Measurements from ENCODE around the gene AP3D1.
"Not testable (repeated sequence)": the region's sequence is repeated elsewhere in the genome, so short reads cannot be mapped to it uniquely, and the experiment has no call there.

Gene AP3D1

DNA sequence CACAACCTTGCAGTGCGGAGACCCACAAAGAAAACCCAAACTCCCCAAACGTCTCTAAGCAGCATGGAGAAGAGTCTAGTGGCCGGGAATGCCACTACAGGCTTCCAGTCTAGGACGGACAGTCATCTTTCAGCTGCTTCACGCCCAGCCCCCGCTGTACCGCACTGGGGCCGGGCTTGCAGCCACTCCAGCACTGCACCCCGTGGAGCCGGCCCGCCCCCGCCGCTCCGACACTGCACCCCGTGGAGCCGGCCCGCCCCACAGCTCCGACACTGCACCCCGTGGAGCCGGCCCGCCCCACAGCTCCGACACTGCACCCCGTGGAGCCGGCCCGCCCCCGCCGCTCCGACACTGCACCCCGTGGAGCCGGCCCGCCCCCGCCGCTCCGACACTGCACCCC is 23.1 kb downstream of the AP3D1 start:
- not testable (repeated sequence) for DNase-seq (ENCODE audit: low spot score)

DNA sequence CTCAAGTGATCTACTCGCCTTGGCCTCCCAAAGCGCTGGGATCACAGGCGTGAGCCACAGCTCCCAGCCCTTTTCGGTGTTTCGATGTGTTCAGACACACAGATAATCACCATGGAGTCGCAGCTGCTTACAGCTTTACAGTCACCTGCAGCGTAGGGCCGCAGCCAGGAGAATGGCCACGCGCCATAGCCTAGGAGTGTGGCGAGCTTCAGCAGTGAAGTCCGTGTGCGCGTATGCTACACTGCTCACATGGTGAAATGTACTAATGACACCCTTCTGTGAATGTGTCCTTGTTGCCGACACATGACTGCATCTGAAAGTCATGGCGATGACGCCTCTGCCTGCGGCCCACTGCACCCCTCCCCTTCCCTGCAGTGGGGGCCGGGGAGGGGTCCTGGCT is 23.6 kb downstream of the AP3D1 start:
- no peak for DNase-seq (ENCODE audit: low spot score)

DNA sequence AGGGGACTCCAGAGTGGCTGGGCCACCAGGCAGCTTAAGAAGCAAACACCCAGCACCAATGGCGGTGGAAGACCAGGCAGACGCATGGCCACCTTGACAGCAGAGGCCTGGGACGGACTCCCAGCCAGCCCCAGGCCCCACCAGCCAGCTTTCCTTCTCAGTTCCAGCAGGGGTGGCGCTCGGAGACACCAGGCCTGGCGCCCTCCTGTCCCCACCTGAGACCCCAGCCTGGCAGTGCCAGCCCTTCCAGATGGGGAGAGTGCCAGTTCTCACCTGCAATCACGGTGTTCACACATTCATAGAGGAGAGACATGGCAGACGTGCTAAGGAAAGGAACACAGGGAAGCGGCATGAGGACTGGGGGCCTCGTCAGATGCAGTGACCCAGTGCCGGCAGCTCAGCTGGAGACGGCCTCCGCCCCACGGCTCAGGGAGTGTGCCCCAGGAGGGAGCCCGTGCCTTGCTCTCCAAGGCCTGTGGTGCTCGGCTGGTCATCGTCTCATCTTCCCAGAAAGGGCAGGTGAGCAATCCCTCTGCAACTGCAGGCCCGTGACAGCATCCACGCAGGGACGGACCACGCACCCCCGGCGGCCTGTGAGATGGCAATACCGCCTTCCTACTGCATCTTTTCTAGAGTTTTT is 24.4 kb downstream of the AP3D1 start:
- no peak for DNase-seq (ENCODE audit: low spot score)

DNA sequence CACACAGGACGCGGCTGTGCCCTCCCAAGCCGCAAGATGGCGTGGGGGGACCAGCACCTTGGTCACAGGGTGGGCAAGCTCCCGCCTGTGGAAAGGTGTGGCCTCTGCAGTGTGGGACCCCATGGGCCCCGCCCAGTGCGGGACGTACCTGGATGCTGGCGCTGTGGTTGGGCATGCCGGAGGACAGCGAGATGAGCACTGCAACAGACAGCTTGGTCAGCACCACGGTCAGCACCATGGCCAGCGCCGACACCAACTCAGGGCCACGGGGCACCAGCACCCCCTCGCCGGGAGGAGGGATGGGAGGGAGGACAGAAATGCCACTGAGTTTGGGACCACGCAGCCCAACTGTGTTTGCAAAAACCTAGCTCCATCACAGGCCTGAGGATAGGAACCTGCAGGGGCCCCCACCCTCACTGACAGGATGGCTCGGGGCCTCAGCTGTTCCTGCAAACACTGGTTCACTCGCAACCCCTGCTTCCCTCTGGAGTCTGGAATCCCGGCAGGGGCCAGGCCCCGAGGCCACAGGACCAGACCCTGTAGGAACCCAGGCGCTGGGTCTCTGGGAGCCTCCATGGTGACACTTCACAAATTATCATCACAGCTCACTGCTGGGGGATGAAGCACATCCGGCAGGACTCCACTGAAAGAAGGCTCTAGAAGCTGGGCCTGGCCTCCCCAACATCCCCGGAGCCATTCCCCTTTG is 27.5 kb downstream of the AP3D1 start:
- no peak for DNase-seq (ENCODE audit: low spot score)

DNA sequence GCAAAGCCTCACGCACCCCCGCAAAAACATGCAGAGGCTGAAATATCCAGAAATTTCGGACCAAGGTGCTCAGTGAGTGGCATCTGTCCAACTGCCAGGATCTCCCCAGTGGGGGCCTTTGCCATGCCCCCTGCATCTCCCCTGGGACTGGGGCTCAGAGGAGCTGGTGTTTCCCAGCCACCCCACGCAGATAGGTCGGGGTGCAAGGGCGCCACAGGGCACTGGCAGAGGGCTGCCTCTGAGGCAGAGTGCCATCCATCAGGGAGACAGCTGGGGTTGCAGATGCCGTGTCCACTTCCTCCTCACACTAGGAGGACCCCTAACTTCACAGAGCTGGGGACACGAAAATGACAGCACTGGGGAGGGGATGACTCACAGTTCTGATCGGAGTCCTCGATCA is 28.4 kb downstream of the AP3D1 start:
- DNase-seq (ENCODE audit: low spot score), result no peak

DNA sequence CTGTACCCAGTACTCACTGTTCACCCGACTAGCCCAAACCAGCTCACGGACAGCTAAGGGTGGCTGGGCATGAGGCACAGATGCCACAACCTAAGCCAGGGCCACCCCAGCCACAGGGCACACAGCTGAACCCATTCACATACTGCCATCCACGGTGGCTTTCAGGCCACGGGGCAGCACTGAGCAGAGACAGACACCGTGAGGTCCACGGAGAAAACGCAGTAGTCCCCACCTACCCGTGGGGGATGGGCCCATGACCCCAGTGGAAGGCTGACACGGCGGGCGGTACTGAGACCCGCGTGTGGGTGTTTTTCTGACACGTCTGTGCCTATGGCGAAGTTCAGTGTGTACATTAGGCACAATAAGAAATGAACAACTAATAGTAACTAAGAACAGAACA is 29.1 kb downstream of the AP3D1 start:
- no peak for DNase-seq (ENCODE audit: low spot score)

DNA sequence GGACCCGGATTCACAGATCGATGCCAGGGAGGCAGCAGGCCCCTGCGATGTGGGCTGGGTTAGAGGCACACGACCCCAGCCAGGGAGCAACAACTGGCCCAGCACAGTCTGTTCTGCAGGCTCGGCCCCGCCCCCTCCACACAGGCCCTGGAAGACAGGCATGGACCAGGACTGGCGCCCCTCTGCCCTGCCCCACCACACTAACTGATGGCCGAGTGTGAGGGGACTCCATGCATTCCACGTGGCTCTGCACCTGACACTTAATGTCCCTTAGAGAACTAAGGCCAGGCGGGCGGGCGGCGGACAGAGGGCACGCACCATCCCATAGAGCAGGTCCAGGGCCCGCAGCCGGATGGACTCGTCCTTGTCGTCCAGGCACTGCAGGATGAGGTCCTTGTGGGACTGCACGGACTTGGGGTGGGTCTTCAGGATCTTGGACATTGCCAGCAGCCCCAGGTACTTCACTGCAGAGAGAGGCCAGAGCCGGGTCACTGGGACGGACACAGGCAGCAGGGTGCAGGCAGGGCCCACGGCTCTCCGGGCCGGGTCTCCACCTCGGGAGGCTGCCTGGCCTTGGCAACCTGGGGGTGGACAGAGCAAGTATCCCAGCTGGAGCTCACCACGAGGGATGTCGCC is 29.8 kb downstream of the AP3D1 start:
- DNase-seq (ENCODE audit: low spot score), result no peak

DNA sequence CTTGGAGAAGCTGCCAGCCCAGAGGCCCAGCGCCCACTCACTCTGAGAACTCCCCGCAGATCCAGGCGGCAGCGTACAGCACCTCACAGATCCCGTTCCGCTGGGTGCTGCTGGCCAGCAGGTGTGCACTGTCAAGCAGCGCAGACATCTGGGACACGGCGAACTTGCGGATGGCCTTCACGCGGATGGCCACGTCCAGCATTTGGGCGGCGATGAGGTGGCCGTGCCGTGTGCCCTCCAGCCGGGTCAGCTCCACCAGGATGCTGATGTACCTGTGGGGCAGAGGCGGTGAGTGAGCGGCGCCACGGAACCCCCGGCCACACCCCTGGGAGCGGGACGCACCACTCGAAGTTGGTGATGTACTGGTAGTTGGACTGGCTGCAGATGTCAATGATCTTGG is 30.5 kb downstream of the AP3D1 start:
- no peak for DNase-seq (ENCODE audit: low spot score)

DNA sequence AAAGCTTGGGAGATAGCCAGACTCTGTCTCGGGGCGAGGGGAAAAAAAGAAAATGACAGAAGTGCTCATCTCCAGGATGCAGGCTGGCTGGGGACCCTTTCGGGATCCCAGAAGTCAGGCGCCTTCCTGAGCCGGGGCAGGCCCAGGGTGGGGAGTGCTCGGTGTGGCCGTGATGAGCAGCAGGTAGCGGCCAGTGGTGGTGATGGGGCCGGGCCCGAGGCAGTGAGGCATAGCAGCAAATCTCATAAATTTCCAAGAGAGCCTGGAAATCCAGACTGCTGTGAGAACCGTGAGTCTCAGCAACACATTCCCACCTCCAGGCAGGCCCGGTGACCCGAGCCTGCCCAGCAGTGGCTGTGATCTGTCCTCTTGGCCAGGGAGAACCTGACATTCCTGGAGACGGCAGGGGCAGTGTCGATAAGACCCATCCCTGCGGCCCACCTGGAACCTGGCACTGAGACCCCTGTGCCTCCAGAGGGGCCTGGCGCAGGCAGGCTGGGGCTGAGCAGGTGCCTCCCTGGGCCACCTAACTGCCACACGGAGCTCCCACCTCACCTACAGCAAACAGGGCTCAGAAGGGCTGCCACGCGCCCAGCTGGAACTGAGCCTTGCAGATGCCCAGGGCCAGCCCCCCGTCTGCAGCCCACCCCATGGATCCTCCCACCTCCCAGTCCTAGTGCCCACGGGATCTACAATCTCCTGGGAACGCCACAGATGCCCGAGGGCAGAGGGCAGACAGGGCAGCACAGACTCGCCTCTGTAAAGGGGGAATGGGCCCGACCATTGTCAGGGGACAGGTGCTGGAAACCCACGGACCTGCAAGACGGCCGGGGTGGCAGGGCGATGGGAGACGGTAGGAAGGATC is 31.2 kb downstream of the AP3D1 start:
- DNase-seq (ENCODE audit: low spot score), result no peak

DNA sequence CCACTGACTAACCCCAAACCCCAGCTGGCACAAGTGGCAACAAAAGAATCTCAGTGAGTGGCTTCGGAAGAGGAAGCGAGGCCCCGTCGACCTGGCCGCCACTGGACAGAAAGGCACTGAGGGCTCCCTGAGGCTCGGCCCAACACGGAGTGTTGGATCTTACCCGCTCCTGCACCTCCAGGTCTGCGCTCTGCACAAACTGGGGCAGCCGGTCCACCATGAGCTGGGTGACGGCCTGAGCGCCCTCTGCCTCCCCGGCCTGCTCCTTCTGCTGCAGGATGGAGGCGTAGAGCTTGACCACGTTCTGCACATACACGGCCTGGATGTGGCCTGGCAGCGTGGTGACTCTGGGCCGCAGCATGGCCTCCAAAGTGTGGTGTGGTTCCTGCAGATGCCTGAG is 32.9 kb downstream of the AP3D1 start:
- DNase-seq (ENCODE audit: low spot score), result no peak

DNA sequence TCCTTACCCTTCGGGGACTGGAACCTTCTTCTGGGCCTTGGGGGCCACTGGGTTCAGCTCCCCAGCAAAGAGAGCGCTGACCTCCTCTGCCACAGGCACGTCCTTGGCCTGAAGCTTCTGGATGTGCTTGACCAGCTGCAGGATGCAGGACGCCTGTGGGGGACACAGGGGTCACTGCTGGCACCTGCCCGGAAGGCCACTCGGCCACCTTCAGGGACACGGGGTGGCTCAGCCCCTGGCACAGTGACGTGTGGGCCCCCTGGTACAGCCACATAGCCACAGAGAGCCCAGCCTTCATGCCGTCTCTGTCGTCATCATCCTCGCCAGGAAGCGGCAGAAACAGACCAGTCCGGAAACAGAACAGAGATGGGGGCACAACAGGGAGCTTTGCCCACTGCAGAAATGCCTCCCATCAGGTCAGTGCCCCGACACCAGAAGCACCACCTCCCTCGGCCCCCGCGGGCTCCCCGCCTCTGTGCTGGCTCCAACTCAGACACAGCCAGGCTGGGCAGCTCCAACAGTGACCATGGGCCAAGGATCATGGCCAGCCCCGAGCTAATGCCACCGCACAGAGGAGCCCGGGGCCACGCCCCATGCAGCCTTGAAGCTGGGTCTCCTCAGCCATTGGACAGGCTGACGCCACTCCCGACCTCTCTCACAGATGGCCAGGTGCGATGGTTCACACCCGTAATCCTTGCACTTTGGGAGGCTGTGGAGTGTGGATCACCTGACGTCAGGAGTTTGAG is 34.0 kb downstream of the AP3D1 start:
- DNase-seq (ENCODE audit: low spot score), result no peak

DNA sequence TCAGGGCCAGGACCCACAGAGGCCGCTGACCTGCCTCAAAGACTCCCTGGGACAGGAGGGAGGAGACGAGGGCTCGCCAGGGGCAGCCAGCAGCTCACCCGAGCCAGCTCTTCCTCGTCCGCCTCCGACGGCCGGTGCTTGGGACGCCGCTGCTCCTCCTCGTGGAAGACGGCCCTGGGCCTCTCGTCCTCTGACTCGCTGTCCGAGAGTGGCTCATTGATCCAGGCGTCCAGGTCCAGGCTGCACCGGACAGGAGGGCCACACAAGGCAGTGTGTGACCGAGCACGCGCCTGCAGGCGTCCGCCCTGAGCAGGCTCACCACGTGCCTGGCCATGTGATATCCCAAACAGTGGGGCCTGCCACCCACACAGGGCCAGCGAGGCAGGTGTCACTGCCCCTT is 34.9 kb downstream of the AP3D1 start:
- no peak for DNase-seq (ENCODE audit: low spot score)

DNA sequence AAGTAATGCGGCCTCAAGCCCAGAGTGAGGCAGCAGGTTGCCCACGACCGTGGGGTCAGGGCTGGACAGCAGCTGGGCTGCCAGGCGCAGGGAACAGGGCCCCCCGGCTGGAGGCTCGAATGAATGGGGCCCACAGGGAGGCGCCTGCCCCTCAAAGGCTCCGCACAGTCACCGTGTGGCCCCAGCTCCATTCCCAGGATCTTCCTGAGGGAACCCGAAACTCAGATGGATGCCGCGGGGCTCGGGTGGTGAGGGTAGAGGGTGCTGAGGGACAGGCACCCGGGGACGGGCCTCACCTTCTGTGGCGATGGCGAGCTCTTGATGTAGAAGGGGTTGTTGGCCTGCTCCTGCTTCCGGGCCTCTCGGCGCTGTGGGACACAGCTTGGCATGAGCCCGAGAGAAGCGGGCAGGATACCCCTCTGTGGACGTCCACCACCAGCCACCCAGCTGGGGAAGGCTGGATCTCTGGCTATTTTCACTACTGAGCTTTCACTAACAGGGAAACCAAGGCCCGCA is 35.4 kb downstream of the AP3D1 start:
- no peak for DNase-seq (ENCODE audit: low spot score)

DNA sequence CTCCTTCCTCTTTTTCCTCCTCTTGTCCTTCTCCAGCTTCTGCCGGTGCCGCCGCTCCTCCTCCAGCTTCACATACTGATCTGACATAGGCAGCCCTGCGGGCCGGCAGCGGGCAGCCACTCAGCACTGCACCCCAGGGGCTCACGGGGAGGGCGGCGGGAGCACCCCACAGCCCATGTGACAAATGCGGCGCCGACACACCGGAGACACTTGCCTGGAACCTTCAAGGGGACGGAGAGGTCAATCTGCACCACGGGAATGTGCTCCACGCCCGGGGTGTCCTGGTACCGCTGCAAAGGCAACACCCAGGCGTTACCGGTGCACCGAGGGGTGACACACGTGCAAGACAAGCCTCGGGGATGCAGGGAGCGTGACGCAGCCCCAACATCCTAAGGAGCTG is 36.0 kb downstream of the AP3D1 start:
- no peak for DNase-seq (ENCODE audit: low spot score)

DNA sequence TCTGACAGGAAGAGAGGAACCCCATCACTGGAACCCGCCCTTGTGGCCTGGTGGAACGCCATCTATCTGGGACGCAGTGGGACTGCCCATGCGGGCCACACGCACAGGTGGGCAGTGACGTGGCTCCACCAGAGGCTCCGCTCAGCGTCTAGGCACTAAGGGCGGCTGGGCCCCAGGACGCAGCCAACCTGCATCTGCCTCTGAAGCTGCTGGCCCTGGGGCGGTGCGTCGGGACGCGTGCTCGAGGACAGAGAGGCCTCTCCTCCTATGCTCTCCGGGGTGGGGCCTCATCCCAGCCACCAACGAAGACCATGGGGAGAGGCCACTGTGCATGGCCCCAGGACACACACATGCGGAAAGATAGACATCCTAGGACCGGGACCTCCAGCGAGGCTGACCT is 36.5 kb downstream of the AP3D1 start:
- no peak for DNase-seq (ENCODE audit: low spot score)

DNA sequence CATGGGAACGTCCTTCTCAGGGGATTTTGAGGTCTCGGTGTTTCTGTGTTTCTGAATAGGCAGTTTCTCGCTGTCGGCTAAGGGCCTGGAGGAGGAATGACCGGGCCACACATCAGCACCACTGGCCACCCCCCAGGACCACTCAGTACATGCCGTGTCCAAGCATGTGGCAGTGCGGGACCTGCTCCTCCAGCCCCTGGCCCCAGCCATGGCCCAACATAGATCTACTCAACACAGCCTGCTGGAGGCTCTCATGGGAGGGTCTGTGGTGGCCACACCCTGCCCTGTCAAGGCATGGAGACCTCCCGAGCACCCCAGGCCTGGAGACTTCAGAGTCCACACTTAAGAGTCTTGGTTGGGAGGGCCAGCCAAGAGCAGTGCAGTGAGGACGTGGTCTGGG is 37.1 kb downstream of the AP3D1 start:
- no peak for DNase-seq (ENCODE audit: low spot score)

DNA sequence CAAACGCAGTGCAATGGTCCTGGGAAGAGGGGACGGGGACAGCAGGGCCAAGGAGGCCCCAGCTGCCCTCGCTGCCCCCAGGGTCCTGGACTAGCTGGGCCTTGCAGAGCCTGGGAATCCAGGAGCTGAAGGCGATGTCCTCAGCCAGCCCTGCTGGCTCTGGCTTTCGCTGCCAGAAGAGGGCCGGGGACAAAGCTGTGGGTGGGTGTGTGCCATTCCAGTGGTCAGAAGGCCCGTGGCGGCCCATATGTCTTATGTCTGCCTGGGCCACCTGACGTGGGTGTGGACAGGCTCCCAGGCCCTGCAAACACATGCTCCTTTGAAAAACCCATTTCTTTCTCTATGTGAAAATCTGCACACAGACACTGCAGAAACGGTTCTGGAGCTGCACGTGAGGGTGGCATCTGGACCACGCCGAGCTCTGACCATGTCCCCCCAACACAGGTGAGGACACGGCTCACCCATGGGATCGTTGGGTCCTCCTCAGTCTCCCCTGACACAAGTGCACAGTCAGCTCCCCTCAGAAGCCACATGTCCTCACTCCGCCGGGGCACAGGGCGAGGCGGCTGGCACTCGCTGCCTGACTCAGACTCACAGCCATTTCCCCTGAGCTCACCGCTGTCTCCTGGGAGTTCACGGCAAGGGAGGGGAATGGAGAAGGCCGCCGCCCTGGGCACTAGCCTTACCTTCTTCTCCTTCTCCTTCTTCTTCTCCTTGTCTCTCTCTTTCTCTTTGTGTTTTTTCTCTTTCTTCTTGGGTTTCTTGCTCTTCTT is 37.7 kb downstream of the AP3D1 start:
- no peak for DNase-seq (ENCODE audit: low spot score)

DNA sequence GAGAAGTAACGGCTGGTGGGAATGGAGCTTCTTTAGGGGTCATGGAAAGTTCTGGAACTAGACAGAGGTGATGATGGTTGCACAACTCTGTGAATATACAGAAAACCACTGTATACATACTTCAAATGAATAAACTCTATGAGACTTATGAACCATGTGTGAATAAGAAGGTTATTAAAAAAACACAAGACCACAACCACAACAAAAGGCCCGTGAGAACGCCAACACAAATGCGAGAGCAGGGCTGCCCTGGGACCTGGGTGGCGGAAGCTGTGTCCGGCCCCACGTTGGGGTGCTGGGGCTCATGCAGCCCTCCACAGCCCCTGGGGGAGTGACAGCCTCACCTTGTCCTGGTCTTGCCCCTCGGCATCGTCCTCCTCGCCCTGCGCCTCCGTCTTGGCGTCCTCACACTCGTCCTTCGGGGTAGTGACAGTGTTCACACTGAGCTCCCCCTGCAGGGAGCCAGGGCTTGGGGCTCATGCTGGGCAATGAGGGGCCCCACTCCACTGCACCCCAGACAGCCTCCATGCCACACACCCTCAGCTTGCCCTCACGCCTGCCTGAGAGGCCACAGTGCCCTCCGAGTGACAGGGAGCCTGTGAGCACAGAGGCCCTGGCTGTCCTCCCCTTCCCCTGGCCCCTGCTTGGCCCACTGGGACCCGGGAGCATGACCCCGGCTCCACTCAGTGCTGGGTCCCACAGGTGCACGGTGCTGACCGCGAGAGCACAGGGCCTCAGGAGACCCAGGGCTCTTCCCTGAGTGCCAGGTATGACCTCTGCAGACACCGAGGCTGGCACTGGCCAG is 38.6 kb downstream of the AP3D1 start:
- DNase-seq (ENCODE audit: low spot score), result no peak

DNA sequence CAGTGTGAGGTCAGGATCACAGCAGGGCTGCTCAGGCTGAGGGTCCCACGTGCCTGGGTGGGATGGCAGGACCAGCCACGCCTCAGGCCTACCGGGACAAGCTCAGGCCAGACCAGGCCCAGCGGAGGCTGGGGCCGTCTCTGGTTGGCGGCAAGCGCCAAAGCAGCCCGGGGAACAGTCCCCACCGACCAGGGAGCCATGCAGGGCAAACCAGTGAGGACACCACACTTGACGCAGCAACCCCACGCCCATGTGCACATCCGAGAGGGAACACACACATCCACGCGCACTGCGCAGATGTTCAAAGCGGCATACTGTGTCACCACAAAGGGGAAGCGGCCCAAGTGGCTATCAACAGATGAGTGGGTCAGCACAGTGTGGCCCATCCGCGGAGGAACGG is 39.5 kb downstream of the AP3D1 start:
- DNase-seq (ENCODE audit: low spot score), result no peak

DNA sequence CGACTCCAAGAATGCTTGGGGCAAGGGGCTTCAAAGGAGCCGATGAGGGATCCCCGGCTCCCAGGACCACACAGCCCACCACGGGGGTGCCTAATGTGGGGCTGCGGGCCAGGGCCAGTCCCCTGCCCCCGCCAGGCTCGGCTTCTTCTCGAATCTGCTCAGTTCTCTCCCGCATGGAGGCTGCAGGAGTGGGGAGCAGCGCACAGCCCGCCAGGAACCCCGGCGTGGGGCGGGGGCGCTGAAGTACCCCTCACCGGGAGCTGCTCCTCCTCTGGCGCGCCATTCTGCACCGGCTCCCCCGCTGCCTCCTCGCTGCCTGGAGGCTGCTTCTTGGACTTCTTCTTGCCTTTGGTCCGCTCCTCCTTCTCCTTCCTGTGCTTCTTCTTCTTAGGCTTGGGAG is 39.9 kb downstream of the AP3D1 start:
- no peak for DNase-seq (ENCODE audit: low spot score)

Measured in germinal center (tissue), 1 donor.